SKM-1 (cell line): ENCODE data around the gene PIMREG.

ENCODE experiments used
- DNase-seq: peaks from one replicate; lab custom pipeline; 2025; ENCODE audit not compliant: unreplicated experiment; lab: John Stamatoyannopoulos, UW

PIMREG gene

GRCh38 chr17:6497496-6498221 lies 53.4 kb downstream of the PIMREG start:
- no peak for DNase-seq

DNA sequence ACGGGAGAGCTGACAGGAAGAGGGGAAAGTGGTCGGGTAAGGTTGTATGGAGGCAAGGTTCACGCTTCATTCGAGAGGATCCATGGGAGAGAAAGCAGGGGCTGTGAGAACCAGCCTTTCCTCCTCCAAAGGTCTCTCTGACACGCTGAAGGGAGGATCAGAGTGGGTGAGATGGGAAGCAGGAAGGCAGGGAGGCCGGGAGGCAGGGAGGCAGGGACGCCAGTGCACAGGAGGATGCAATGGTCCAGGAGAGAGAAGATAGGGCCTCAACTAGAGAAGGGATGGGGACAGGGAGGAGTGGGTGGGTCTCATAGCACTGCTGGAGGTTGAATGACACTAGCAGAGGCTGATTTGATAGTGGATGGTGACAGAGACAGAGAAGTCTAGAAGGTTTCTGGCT lies 54.1 kb downstream of the PIMREG start:
- no peak for DNase-seq

DNA sequence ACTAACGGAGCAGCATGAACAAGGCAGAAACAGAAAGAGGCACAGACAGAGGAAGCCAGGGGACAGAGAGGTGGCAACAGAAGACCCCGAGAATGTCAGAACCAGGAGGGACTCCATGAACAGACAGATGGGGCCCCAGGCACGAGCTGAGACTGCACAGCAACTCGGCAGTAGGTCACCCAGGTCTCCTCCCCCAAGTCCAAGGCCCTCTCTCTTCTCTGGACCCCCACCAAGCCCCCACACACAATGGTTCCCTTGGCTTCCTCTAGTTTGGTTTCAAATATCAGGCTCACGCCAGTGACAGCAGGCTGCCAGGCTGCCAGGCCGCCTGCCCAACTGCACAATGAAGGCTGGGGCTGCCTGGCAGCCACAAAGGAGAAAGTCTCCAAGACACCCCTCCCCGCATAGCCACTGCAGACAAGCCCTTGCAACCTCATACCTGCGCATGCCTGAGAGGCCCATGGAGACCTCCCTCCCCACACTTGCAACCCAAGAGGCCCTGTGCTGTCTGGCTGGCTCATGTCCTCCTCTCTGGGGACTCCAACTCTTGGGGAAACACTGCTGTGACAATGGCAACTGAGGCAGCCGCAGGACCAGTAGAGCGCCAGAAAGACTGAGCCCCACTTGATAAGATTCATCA lies 54.8 kb downstream of the PIMREG start:
- DNase-seq, result no peak
